ENCODE measurements around the gene PRPF18. TPM values are rescaled to one million over a fixed set of nuclear protein-coding genes. Genes with fewer than 3 reads are reported as not detected.

The PRPF18 gene
- total RNA-seq, 1 donor from 2014 or later: 17.1 TPM

GRCh38 chr10:13637303-13637856 lies 50.6 kb downstream of the PRPF18 start:
- Mint-ChIP-seq H3K4me1 (ENCODE audit: low read depth) (peaks cover 8% of the 10 kb centered on the region), H3K36me3 (ENCODE audit: insufficient read depth) (peaks cover 38% of the 10 kb centered on the region), H3K27me3 (no peaks in the 10 kb centered on the region), H3K9me3 (ENCODE audit: low read depth) (peaks cover 13% of the 10 kb centered on the region), H3K27ac (no peak overlapping the region), H3K4me3 (ENCODE audit: low read depth) (no peak overlapping the region)
- TF ChIP-seq CTCF (IDR thresholded peaks at IDR 0.05; ENCODE audit: unreplicated experiment): no peak
- DNase-seq (ENCODE audit: low spot score, unreplicated experiment): no peak

GRCh38 chr10:13637894-13638293 lies 51.1 kb downstream of the PRPF18 start:
- no peak for TF ChIP-seq CTCF (IDR thresholded peaks at IDR 0.05; ENCODE audit: unreplicated experiment)
- DNase-seq (ENCODE audit: low spot score, unreplicated experiment): no peak
- Mint-ChIP-seq H3K4me1 (ENCODE audit: low read depth) (peaks cover 6% of the 10 kb centered on the region), H3K36me3 (ENCODE audit: insufficient read depth) (peaks cover 43% of the 10 kb centered on the region), H3K27ac (no peak overlapping the region), H3K9me3 (ENCODE audit: low read depth) (peaks cover 18% of the 10 kb centered on the region), H3K27me3 (no peaks in the 10 kb centered on the region), H3K4me3 (ENCODE audit: low read depth) (no peak overlapping the region)

- Mint-ChIP-seq H3K9me3 (ENCODE audit: low read depth) (peaks cover 20% of the 10 kb centered on the region), H3K27ac (no peak overlapping the region), H3K27me3 (no peaks in the 10 kb centered on the region), H3K4me3 (ENCODE audit: low read depth) (no peak overlapping the region), H3K36me3 (ENCODE audit: insufficient read depth) (peaks cover 58% of the 10 kb centered on the region), H3K4me1 (ENCODE audit: low read depth) (peaks cover 7% of the 10 kb centered on the region)
- no peak for DNase-seq (ENCODE audit: low spot score, unreplicated experiment)
- no peak for TF ChIP-seq CTCF (IDR thresholded peaks at IDR 0.05; ENCODE audit: unreplicated experiment)
These were observed 55.5 kb downstream of the PRPF18 start for GRCh38 chr10:13642293-13642692.

GRCh38 chr10:13643016-13643415 lies 56.3 kb downstream of the PRPF18 start:
- Mint-ChIP-seq H3K27ac (peak overlapping the region; percentile 31), H3K4me1 (ENCODE audit: low read depth) (peaks cover 7% of the 10 kb centered on the region), H3K4me3 (ENCODE audit: low read depth) (no peak overlapping the region), H3K36me3 (ENCODE audit: insufficient read depth) (peaks cover 58% of the 10 kb centered on the region), H3K9me3 (ENCODE audit: low read depth) (peaks cover 20% of the 10 kb centered on the region), H3K27me3 (no peaks in the 10 kb centered on the region)
- DNase-seq (ENCODE audit: low spot score, unreplicated experiment): no peak
- TF ChIP-seq CTCF (IDR thresholded peaks at IDR 0.05; ENCODE audit: unreplicated experiment): no peak

- peaks cover 20% of the 10 kb centered on the region for H3K9me3 Mint-ChIP-seq (ENCODE audit: low read depth)
- H3K27ac Mint-ChIP-seq: no peak overlapping the region
These were observed 58.1 kb downstream of the PRPF18 start for GRCh38 chr10:13644866-13645265.

More at GRCh38 chr10:13644866-13645265, 58.1 kb downstream of the PRPF18 start:
- Mint-ChIP-seq H3K4me1 (ENCODE audit: low read depth) (peaks cover 7% of the 10 kb centered on the region), H3K4me3 (ENCODE audit: low read depth) (no peak overlapping the region), H3K27me3 (no peaks in the 10 kb centered on the region), H3K36me3 (ENCODE audit: insufficient read depth) (peaks cover 54% of the 10 kb centered on the region)
- DNase-seq (ENCODE audit: low spot score, unreplicated experiment): no peak
- no peak for TF ChIP-seq CTCF (IDR thresholded peaks at IDR 0.05; ENCODE audit: unreplicated experiment)

Measured in progenitor cell of endocrine pancreas (in vitro differentiated cells).